ENCODE data around the gene SEC31A. TPM values are rescaled to one million over a fixed set of nuclear protein-coding genes. Genes with fewer than 3 reads are reported as not detected.

SEC31A gene
- total and polyA plus RNA-seq, 10 donors = 63.6 to 204 (median 146) TPM

DNA sequence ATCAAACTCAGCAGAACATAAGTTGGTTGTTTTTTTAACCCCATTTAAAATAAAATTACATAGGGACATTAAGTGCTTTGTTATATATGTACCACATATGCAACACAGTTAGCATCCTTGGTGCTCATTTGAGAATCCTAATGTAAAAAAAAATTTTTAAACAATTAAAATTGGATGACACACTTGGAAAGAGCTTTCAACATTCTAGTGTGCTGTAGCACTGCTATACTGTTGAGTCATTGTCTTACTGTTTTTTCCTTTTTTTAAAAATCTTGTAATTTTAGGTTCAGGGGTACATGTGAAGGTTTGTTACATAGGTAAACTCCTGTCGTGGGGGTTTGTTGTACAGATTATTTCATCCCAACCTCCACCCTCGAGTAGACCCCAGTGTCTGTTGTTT is 22.4 kb upstream of the SEC31A start:
- DNase-seq = no peak
- peaks cover 0 to 48% (median 10%) of the 10 kb centered on the region in 6 donors for H3K36me3 ChIP-seq
- H3K9me3 ChIP-seq = no peaks in the 10 kb centered on the region
- no peak overlapping the region for H3K27ac ChIP-seq
- H3K4me3 ChIP-seq = no peak overlapping the region
- intact Hi-C loops (cut with DNase I; ENCODE audit: low total_unique reads) = no loop called here
- no peaks in the 10 kb centered on the region for H3K4me1 ChIP-seq
- TF ChIP-seq, protein P1, sequence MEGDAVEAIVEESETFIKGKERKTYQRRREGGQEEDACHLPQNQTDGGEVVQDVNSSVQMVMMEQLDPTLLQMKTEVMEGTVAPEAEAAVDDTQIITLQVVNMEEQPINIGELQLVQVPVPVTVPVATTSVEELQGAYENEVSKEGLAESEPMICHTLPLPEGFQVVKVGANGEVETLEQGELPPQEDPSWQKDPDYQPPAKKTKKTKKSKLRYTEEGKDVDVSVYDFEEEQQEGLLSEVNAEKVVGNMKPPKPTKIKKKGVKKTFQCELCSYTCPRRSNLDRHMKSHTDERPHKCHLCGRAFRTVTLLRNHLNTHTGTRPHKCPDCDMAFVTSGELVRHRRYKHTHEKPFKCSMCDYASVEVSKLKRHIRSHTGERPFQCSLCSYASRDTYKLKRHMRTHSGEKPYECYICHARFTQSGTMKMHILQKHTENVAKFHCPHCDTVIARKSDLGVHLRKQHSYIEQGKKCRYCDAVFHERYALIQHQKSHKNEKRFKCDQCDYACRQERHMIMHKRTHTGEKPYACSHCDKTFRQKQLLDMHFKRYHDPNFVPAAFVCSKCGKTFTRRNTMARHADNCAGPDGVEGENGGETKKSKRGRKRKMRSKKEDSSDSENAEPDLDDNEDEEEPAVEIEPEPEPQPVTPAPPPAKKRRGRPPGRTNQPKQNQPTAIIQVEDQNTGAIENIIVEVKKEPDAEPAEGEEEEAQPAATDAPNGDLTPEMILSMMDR (IDR thresholded peaks at IDR 0.05 in 8 of 11, conservative IDR thresholded peaks at IDR 0.05 in 3 of 11) = no peak
- TF ChIP-seq POLR2A (IDR thresholded peaks at IDR 0.05) (no peak), POLR2AphosphoS5 (IDR thresholded peaks at IDR 0.05) (no peak)
- 43 to 49% (median 45%) methylated on average over 2 of the region's 2 CpGs for WGBS, 5 donors
- no peaks in the 10 kb centered on the region for H3K27me3 ChIP-seq (replicated peaks in 1 of 7)

GRCh38 chr4:82909326-82909725 is 18.4 kb upstream of the SEC31A start:
- H3K4me1 ChIP-seq = peaks cover 0 to 15% (median 2%) of the 10 kb centered on the region in 6 donors
- TF ChIP-seq POLR2A (IDR thresholded peaks at IDR 0.05) (no peak), POLR2AphosphoS5 (IDR thresholded peaks at IDR 0.05) (no peak)
- TF ChIP-seq, protein P1 (IDR thresholded peaks at IDR 0.05 in 8 of 11, conservative IDR thresholded peaks at IDR 0.05 in 3 of 11) = no peak
- intact Hi-C loops (cut with DNase I; ENCODE audit: low total_unique reads) = loop anchor here (10.0 kb wide), 1 partner anchor 105 kb away; the partner anchor contains the start of gene LIN54

GRCh38 chr4:82906469-82906868 is 15.5 kb upstream of the SEC31A start:
- no peak for DNase-seq
- Histone ChIP-seq H3K4me3 (no peak overlapping the region), H3K27ac (no peak overlapping the region), H3K36me3 (peaks cover 0 to 39% (median 6%) of the 10 kb centered on the region in 6 donors), H3K9me3 (no peaks in the 10 kb centered on the region), H3K27me3 (replicated peaks in 1 of 7) (no peaks in the 10 kb centered on the region), H3K4me1 (peaks cover 3 to 28% (median 8%) of the 10 kb centered on the region in 6 donors)
- 77 to 90% (median 84%) methylated on average over 3 of the region's 3 CpGs for WGBS, 5 donors
- intact Hi-C loops (cut with DNase I; ENCODE audit: low total_unique reads) = loop anchor here (10.0 kb wide), 1 partner anchor 108 kb away; the partner anchor contains the start of gene LIN54
- TF ChIP-seq POLR2AphosphoS5 (IDR thresholded peaks at IDR 0.05) = no peak
- TF ChIP-seq, protein P1 (IDR thresholded peaks at IDR 0.05 in 8 of 11, conservative IDR thresholded peaks at IDR 0.05 in 3 of 11) = no peak
- no peak for TF ChIP-seq POLR2A (IDR thresholded peaks at IDR 0.05)

More at GRCh38 chr4:82909326-82909725, 18.4 kb upstream of the SEC31A start:
- Histone ChIP-seq H3K27ac (no peak overlapping the region), H3K36me3 (peaks cover 0 to 52% (median 6%) of the 10 kb centered on the region in 6 donors), H3K4me3 (no peak overlapping the region), H3K27me3 (replicated peaks in 1 of 7) (no peaks in the 10 kb centered on the region), H3K9me3 (no peaks in the 10 kb centered on the region)
- DNase-seq = no peak
- WGBS, 5 donors = 67 to 76% (median 75%) methylated on average over 1 of the region's 1 CpG

- intact Hi-C loops (cut with DNase I; ENCODE audit: low total_unique reads) = loop anchor here (10.0 kb wide), 1 partner anchor 110 kb away; the partner anchor contains the start of gene LIN54
- H3K27me3 ChIP-seq (replicated peaks in 1 of 7) = no peaks in the 10 kb centered on the region
- H3K4me1 ChIP-seq = peaks cover 4 to 31% (median 10%) of the 10 kb centered on the region in 6 donors
- no peak overlapping the region for H3K27ac ChIP-seq
- H3K36me3 ChIP-seq = peaks cover 0 to 29% (median 6%) of the 10 kb centered on the region in 6 donors
- H3K9me3 ChIP-seq = no peaks in the 10 kb centered on the region
- WGBS, 5 donors = 39 to 55% (median 51%) methylated on average over 2 of the region's 2 CpGs
- DNase-seq = no peak
- H3K4me3 ChIP-seq = no peak overlapping the region
- TF ChIP-seq, protein P1 (IDR thresholded peaks at IDR 0.05 in 8 of 11, conservative IDR thresholded peaks at IDR 0.05 in 3 of 11) = no peak
- TF ChIP-seq POLR2A (IDR thresholded peaks at IDR 0.05) = no peak
- TF ChIP-seq POLR2AphosphoS5 (IDR thresholded peaks at IDR 0.05) = no peak
Observed at GRCh38 chr4:82905205-82905604, 14.3 kb upstream of the SEC31A start.
